Measurements from ENCODE around the gene TMEM161A.

The TMEM161A gene

DNA sequence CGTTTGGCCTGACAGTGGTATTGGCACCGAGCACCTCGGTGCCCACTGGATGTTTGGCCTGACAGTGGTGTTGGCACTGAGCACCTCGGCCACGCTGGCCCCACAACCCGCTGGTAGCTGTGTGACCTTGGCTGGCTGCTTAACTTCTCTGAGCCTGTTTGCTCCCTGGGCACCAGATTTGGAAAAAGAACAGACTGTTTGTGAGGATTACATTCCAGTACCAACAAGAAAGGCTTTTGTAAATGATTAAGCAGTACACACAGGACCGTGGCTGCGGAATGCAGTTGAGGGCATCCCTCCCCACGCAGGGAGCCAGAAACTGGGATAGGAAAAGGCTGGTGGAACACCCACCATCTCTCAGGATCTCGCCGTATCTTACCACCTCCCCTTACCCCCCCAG, 42.6 kb downstream of the TMEM161A start:
- no peak for DNase-seq

DNA sequence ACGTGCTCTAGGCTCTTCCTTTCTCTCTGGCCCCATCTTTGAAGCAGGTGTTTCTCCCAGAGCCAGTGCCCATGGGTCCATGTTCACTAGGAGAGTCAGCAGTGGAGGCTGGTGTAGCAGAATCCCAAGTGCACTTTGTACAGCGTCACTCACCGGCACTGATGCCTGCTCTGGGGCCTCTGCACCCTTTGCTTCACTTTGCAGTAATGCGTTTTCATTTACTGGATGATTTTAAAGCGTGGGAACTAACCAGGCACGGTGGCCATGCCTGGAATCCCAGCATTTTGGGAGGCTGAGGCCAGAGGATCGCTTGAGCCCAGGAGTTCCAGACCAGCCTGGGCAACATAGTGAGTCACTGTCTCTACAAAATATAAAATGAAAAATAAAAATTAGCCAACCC, 43.8 kb downstream of the TMEM161A start:
- DNase-seq, result no peak

DNA sequence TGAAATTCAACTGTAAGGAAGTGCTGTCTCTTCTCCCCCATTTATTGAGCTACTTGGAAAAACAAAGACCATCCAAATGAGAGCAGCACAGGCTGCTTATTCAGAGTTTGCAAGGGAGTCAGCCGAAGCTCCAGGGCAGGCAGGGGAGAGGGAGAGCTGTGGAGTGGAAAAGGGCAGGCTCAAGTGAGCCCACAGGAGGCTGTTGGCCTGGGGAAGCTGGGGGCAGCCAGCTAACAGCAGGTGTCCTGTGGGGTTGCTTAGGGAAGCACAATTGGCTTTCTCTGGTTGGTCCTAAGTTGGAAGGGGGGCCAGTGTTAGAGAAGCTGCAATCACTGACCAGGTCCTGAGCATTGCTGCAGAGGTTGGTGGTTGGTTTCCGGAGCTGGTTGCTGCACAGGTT, 50.6 kb downstream of the TMEM161A start:
- DNase-seq, result no peak

DNA sequence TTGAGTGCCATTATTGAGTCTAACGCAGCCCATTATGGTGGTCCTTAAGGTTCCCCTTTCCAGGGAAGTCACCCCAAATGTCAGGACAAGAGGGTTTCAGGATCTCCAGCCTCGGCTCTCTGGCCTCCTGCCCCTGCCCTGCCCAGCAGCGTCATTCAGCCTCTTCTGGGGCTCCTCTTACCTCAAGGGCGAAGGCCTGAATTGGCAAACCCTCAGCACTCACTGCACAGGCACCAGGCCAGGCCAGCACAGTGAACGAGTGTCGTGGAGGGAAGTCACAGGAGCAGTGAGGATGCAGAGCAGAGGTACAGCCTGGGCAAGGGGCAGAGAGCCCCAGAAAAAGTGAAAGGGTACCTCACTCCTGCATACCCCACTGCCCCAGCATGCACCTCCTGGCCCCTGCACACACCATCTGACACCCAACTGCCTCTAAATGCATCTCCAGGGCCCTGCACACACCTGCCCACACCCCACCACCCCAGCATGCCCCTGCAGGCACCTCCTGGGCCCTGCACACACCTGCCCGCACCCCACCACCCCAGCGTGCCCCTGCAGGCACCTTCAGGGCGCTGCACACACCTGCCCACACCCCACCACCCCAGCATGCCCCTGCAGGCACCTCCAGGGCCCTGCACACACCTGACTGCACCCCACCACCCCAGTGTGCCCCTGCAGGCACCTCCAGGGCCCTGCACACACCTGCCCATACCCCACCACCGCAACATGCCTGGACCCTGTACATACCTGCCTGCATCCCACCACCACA, 54.7 kb downstream of the TMEM161A start:
- DNase-seq, result no peak

DNA sequence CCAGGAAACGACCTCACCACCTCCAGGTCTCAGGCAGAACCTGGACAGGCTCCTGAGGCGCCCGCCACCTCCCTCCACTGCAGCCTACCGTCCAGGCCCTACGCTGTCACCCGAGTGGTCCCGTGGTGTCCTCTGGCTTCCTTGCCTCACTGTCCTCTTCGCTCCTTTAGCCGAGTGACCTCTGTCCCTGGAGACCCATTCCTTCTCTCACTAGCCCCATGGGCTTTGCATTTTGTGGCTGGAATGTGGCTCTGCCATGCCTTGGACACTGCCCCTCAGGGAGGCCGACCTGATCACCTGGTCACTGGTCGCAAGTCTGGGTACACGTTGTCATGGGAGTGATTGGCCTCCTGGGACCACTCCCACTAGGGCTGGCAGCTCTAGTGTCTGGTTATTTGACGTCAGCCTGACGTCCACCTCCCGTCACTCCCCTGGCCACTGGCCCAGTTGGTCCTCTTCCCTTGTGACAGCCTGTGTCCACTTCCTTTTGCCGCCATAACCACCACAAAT, 56.6 kb downstream of the TMEM161A start:
- DNase-seq, result no peak

DNA sequence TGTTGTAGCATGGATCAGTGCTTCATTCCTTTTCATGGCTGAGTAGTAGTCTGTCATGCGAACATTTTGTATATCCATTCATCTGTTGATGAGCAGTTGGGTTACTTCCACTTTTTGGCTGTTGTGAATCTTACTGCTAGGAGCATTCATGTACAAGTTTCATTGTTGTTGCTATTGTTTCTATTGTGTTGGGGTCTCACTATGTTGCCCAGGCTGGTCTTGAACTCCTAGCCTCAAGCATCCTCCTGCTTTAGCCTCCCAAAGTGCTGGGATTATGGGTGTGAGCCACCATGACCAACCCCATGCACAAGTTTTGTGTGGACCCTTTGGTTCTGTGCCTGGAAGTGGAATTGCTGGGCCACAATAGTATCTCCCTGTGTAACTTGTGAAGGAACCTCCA, 58.7 kb downstream of the TMEM161A start:
- DNase-seq, result no peak

DNA sequence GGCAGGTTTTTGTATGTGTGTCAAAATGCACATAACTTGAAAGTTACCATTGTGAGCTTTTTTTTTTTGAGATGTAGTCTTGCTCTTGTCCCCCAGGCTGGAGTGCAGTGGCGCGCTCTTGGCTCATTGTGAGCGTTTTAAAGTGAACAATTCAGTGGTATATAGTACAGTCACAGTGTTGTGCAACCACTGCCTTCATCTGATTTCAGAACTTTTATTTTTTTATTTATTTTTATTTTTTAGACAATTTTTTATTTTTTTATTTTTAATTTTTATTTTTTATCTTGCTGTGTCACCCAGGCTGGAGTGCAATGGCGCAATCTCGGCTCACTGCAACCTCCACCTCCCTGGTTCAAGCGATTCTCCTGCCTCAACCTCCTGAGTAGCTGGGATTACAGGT, 59.5 kb downstream of the TMEM161A start:
- no peak for DNase-seq

DNA sequence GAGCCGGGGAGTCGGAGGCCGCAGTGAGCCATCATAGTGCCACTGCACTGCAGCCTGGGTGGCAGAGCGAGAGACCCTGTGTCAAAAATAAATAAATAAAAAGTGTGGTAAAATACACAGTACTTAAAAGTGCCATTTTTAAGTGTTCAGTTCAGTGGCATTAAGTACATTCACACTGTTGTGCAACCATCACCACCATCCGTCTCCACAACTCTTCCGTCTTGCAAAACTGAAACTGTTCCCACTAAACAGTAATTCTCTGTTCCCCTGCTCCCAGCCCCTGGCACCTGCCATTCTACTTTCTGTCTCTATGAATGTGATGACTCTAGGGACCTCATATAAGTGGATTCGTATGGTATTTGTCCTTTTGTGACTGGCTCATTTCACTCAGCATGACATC, 61.2 kb downstream of the TMEM161A start:
- DNase-seq, result no peak

DNA sequence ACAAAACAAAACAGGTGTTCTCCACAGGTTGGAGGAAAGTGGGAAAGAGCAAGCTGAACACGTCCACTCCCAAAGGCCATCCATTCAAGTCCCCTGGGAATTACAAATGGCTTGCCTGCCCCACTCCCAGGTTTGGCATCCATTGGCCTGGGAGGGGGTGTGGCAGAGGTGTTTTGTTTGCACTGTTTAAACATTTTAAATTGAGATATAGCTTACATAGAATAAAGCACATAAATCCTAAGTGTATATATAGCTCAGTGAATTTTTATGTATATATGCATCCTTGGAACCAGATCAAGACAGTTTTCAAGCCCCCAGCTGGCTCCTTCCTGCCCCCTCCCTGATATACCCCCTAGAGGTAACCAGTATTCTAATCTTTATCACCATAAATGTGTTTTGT, 61.8 kb downstream of the TMEM161A start:
- no peak for DNase-seq

DNA sequence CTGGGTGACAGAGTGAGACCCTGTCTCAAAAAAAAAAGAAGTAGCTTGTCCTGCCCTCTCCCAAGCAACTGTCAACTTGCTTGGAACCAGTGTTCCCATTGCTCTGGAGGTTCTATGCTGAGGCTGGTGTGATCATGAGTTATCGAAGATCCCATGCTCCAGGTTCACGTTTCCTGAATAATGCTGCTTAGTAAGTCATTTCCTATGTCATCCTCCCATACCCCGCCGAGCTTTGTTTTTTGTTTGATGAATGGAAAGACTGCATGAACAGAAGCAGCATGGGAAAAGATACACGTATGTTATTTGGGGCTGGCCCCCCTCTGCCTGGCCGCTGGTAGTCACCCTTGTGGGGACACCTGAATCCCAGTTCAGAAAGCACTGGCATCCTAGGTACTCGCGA, 63.2 kb downstream of the TMEM161A start:
- no peak for DNase-seq

DNA sequence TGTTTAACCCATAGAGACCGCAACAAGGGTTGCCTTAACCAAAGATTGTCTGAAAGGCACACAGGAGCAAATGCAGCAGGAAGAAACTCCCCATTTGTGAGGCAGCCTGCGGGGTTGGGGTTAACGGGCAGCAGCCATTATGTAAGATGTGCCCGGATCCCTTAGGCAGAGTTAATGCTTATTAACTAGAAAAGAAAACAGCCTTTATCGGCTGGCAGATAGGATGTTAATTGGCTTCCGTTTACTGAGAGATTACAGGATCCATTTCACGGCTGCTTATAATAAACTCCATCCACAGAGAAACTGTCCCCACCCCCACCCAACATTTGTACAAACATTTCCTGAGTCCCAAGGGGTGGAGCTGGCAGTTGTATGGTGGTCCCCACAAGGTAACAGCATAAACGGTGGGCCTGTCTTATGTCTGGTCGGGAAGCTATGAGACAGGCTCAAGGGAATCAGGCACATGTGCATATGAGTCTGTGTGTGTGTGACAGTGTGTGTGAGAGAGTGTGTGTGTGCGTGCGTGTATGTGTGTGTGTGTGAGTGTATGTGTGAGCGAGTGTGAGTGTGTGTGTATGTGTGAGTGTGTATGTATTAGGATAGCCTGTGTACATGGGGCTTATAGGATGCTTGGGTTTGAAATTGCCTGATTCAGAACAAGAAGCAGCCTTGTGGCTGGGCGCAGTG, 63.9 kb downstream of the TMEM161A start:
- DNase-seq, result no peak

DNA sequence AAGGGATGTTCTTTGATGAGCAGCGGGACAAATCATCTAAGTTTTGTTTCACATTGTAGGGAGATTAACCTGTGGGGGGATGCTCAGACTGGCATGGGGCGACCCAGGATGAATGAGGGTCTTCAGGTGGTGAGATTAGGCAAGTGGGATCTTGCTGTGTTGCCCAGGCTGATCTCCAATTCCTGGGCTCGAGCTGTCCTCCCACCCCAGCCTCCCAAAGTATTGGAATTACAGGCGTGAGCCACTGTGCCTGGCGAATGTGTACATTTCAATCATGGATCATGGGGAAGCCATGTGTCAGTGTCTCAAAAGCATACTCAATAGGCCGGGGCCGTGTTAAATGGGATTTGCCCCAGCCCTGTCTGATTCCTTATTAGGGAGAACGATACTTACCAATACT, 66.4 kb downstream of the TMEM161A start:
- DNase-seq, result no peak
